HCT116 (cell line): ENCODE results near the gene RABL3.

Source experiments
- ZNF274 ChIP-seq: fragments of 200-500 bp; sonication (Bioruptor generic); IDR thresholded peaks from 2 replicates; pipeline ENCODE4 v1.6.1; 2014; ENCODE audit warnings: mild to moderate bottlenecking, low read depth, low read length, inconsistent platforms
- TF ChIP-seq, protein P1 (sequence below), 3 experiments: fragments of 200-600 bp in 1 of 3; sonication (generic) in 1 of 3; IDR thresholded peaks in 2 of 3; conservative IDR thresholded peaks in 1 of 3; 2 replicates each; pipeline ENCODE4 v1.5.1; 2012 to 2017; ENCODE audit warnings: low read depth in 2 of 3, low read length in 2 of 3, antibody characterized with exemption in 1 of 3, borderline replicate concordance in 1 of 3, control low read depth in 1 of 3, mild to moderate bottlenecking in 1 of 3, mixed read lengths in 1 of 3, mixed run types in 1 of 3, moderate library complexity in 1 of 3; ENCODE audit not compliant: insufficient read depth in 1 of 3

DNA sequence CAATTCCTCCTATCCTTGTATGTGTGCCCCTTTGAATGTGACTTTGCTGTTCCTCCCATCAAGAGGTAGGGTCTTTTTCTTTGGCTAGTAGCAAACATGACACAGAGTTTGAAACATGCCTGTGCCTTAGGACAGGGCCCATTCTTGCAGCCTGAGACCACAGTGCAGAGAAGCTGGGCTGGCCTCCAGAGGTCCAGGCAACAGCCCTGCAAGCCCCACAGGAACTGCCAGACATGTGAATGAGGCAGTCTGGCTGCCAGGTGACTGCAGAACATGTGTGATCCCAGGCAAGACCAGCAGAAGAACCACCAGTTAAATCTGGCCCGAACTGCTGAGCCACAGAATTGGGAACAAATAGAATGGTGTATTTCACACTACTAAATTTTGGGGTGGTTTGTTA lies 59.1 kb downstream of the RABL3 start:
- TF ChIP-seq, protein P1, sequence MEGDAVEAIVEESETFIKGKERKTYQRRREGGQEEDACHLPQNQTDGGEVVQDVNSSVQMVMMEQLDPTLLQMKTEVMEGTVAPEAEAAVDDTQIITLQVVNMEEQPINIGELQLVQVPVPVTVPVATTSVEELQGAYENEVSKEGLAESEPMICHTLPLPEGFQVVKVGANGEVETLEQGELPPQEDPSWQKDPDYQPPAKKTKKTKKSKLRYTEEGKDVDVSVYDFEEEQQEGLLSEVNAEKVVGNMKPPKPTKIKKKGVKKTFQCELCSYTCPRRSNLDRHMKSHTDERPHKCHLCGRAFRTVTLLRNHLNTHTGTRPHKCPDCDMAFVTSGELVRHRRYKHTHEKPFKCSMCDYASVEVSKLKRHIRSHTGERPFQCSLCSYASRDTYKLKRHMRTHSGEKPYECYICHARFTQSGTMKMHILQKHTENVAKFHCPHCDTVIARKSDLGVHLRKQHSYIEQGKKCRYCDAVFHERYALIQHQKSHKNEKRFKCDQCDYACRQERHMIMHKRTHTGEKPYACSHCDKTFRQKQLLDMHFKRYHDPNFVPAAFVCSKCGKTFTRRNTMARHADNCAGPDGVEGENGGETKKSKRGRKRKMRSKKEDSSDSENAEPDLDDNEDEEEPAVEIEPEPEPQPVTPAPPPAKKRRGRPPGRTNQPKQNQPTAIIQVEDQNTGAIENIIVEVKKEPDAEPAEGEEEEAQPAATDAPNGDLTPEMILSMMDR (IDR thresholded peaks at IDR 0.05 in 2 of 3, conservative IDR thresholded peaks at IDR 0.05 in 1 of 3; ENCODE audit: borderline replicate concordance in 1 of 3, insufficient read depth in 1 of 3, low read depth in 2 of 3, low read length in 2 of 3) = no peak
- no peak for TF ChIP-seq ZNF274
